ENCODE results near the gene PPP2R2B.

- TF ChIP-seq CTCF (IDR thresholded peaks at IDR 0.05 in 2 of 3, conservative IDR thresholded peaks at IDR 0.05 in 1 of 3; ENCODE audit: borderline replicate concordance in 1 of 3, insufficient read depth in 1 of 3, low read depth in 2 of 3, low read length in 2 of 3) (no peak), SP1 (IDR thresholded peaks at IDR 0.05; ENCODE audit: low read depth) (no peak), EZH2 (IDR thresholded peaks at IDR 0.05) (no peak), POLR2A (IDR thresholded peaks at IDR 0.05; ENCODE audit: borderline replicate concordance, extremely low read depth, insufficient read depth, insufficient read length) (no peak), REST (IDR thresholded peaks at IDR 0.05; ENCODE audit: low read depth) (no peak), POLR2AphosphoS5 (IDR thresholded peaks at IDR 0.05; ENCODE audit: low read depth, low read length) (no peak)
Observed at GRCh38 chr5:146744068-146744745, 134.3 kb downstream of the PPP2R2B start.
